Sigmoid colon (tissue), 7 donors: ENCODE results near the gene GMEB2. TPM values are rescaled to one million over a fixed set of nuclear protein-coding genes. Genes with fewer than 3 reads are reported as not detected.

Source experiments
- DNase-seq: peaks from one replicate; pipeline ENCODE4 v3.0.0-alpha.2; 2019
- H3K27ac ChIP-seq, 4 donors: fragments of 200-600 bp; sonication (generic); one replicate each; pipeline ENCODE4 v1.5.1; 2016 to 2019; ENCODE audit warnings: mild to moderate bottlenecking in 1 of 4
- H3K27me3 ChIP-seq, 3 donors: fragments of 200-600 bp; sonication (generic); one replicate each; pipeline ENCODE4 v1.5.1; 2019; ENCODE audit warnings: mild to moderate bottlenecking in 1 of 3
- H3K36me3 ChIP-seq, 4 donors: fragments of 200-600 bp; sonication (generic); one replicate each; pipeline ENCODE4 v1.5.1; 2016 to 2019
- H3K4me1 ChIP-seq, 4 donors: fragments of 200-600 bp; sonication (generic); one replicate each; pipeline ENCODE4 v1.5.1; 2017 to 2019
- H3K4me3 ChIP-seq, 4 donors: fragments of 200-600 bp; sonication (generic); one replicate each; pipeline ENCODE4 v1.5.1; 2017 to 2019; ENCODE audit warnings: mild to moderate bottlenecking in 2 of 4, moderate library complexity in 1 of 4
- H3K9me3 ChIP-seq, 4 donors: fragments of 200-600 bp in 3 of 4; sonication (generic) in 3 of 4; one replicate each; pipeline versions ENCODE4 v1.5.1 to v1.6.1; 2013 to 2019
- CTCF ChIP-seq, 4 experiments: fragments of 450-650 bp in 3 of 4; fragments of 200-600 bp in 1 of 4; IDR thresholded peaks; one replicate each; pipeline ENCODE4 v1.5.1; 2016 to 2019; ENCODE audit warnings: antibody characterized with exemption in 4 of 4, mild to moderate bottlenecking in 3 of 4, moderate library complexity in 2 of 4
- EP300 ChIP-seq, 4 donors: sonication (generic); formaldehyde crosslinking; IDR thresholded peaks; one replicate each; pipeline ENCODE4 v1.6.1; 2017; ENCODE audit warnings: antibody characterized with exemption in 4 of 4
- POLR2A ChIP-seq, 2 donors: fragments of 450-650 bp; IDR thresholded peaks; one replicate each; pipeline ENCODE4 v1.6.1; 2016; ENCODE audit warnings: antibody characterized with exemption in 2 of 2, mild to moderate bottlenecking in 2 of 2, moderate library complexity in 2 of 2
- POLR2AphosphoS5 ChIP-seq, 4 donors: sonication (generic); formaldehyde crosslinking; IDR thresholded peaks; one replicate each; pipeline ENCODE4 v1.6.1; 2017; ENCODE audit warnings: antibody characterized with exemption in 4 of 4
- WGBS, 2 donors: extraction: QIAGEN DNeasy Blood & Tissue Kit; methylation state at CpG; one replicate each; pipeline ENCODE4 v1.1.7; 2013; 5-methylcytosine and 5-hydroxymethylcytosine counted together
- intact Hi-C: fragments of 100-400 bp; cut with DNase I; formaldehyde crosslinking; loops from one replicate; pipeline ENCODE4 v1.15.1; 2023
- polyA plus RNA-seq, 3 donors: library from polyadenylated mRNA; stranded (reverse); fragments of 200-250 nt; gene quantifications; one replicate each; pipeline ENCODE4 v1.2.3, GENCODE V29; 2013
- total RNA-seq, 4 donors: library from RNA; depleted of rRNA; stranded (reverse); fragments of >200 nt; gene quantifications; one replicate each; pipeline ENCODE4 v1.1.0, GENCODE V29; 2016
- donor health status: healthy with polysubstance abuse.
- donor health status: Bipolar disorder and iron deficiency.
- donor health status: healthy.

The GMEB2 gene
- total and polyA plus RNA-seq, 7 donors, result 6.0 to 15.1 (median 7.9) TPM

GRCh38 chr20:63570281-63571086 lies 56.4 kb downstream of the GMEB2 start:
- Histone ChIP-seq H3K27ac (no peak overlapping the region), H3K9me3 (no peaks in the 10 kb centered on the region), H3K27me3 (no peaks in the 10 kb centered on the region), H3K4me3 (no peak overlapping the region), H3K36me3 (peaks cover 0 to 11% (median 0%) of the 10 kb centered on the region in 4 donors), H3K4me1 (peaks cover 0 to 28% (median 18%) of the 10 kb centered on the region in 4 donors)
- TF ChIP-seq POLR2AphosphoS5 (IDR thresholded peaks at IDR 0.05) (no peak), POLR2A (IDR thresholded peaks at IDR 0.05) (no peak), EP300 (IDR thresholded peaks at IDR 0.05) (no peak), CTCF (IDR thresholded peaks at IDR 0.05) (no peak)
- intact Hi-C loops, result loop anchor here (5.0 kb wide), 1 partner anchor 82 kb away; the partner anchor contains the start of gene STMN3
- no peak for DNase-seq
- WGBS, 2 donors, result 93 to 95% methylated on average over 28 of the region's 28 CpGs

GRCh38 chr20:63568986-63569949 lies 57.6 kb downstream of the GMEB2 start:
- no peak for DNase-seq
- WGBS, 2 donors, result 90 to 91% methylated on average over 46 of the region's 46 CpGs
- Histone ChIP-seq H3K4me3 (no peak overlapping the region), H3K36me3 (peaks cover 0 to 24% (median 2%) of the 10 kb centered on the region in 4 donors), H3K27ac (no peak overlapping the region), H3K27me3 (no peaks in the 10 kb centered on the region), H3K4me1 (peaks cover 0 to 22% (median 13%) of the 10 kb centered on the region in 4 donors), H3K9me3 (no peaks in the 10 kb centered on the region)
- intact Hi-C loops, result no loop called here
- TF ChIP-seq CTCF (IDR thresholded peaks at IDR 0.05) (no peak), EP300 (IDR thresholded peaks at IDR 0.05) (no peak), POLR2AphosphoS5 (IDR thresholded peaks at IDR 0.05) (no peak), POLR2A (IDR thresholded peaks at IDR 0.05) (no peak)

- WGBS, 2 donors, result 64 to 84% methylated on average over 43 of the region's 43 CpGs
- Histone ChIP-seq H3K36me3 (peaks cover 0 to 32% (median 11%) of the 10 kb centered on the region in 4 donors), H3K4me3 (no peak overlapping the region), H3K4me1 (peaks cover 0 to 15% (median 8%) of the 10 kb centered on the region in 4 donors), H3K27me3 (no peaks in the 10 kb centered on the region), H3K27ac (no peak overlapping the region), H3K9me3 (no peaks in the 10 kb centered on the region)
- DNase-seq, result no peak
- intact Hi-C loops, result no loop called here
- no peak for TF ChIP-seq EP300 (IDR thresholded peaks at IDR 0.05)
- no peak for TF ChIP-seq POLR2A (IDR thresholded peaks at IDR 0.05)
- no peak for TF ChIP-seq CTCF (IDR thresholded peaks at IDR 0.05)
Observed at GRCh38 chr20:63568170-63568981, 58.5 kb downstream of the GMEB2 start.

GRCh38 chr20:63567386-63568169 lies 59.3 kb downstream of the GMEB2 start:
- 66 to 80% methylated on average over 37 of the region's 37 CpGs for WGBS, 2 donors
- intact Hi-C loops, result no loop called here

More at GRCh38 chr20:63567386-63568169, 59.3 kb downstream of the GMEB2 start:
- no peak overlapping the region for H3K27ac ChIP-seq
- H3K36me3 ChIP-seq, result peaks cover 0 to 37% (median 15%) of the 10 kb centered on the region in 4 donors
- no peaks in the 10 kb centered on the region for H3K9me3 ChIP-seq
- no peak for DNase-seq
- H3K4me3 ChIP-seq, result no peak overlapping the region
- no peaks in the 10 kb centered on the region for H3K27me3 ChIP-seq
- peaks cover 0 to 7% (median under 1%) of the 10 kb centered on the region in 4 donors for H3K4me1 ChIP-seq
- no peak for TF ChIP-seq EP300 (IDR thresholded peaks at IDR 0.05)
- no peak for TF ChIP-seq POLR2A (IDR thresholded peaks at IDR 0.05)
- no peak for TF ChIP-seq POLR2AphosphoS5 (IDR thresholded peaks at IDR 0.05)
- TF ChIP-seq CTCF (IDR thresholded peaks at IDR 0.05), result no peak
